Measurements from ENCODE around the gene BAZ2B. TPM values are rescaled to one million over a fixed set of nuclear protein-coding genes. Genes with fewer than 3 reads are reported as not detected.

The BAZ2B gene
- total and polyA plus RNA-seq, 2 of the 13 experiments (the other 11 are each of a cell fraction or from before 2014, with no cell fraction given) = 14.0 to 15.1 TPM

DNA sequence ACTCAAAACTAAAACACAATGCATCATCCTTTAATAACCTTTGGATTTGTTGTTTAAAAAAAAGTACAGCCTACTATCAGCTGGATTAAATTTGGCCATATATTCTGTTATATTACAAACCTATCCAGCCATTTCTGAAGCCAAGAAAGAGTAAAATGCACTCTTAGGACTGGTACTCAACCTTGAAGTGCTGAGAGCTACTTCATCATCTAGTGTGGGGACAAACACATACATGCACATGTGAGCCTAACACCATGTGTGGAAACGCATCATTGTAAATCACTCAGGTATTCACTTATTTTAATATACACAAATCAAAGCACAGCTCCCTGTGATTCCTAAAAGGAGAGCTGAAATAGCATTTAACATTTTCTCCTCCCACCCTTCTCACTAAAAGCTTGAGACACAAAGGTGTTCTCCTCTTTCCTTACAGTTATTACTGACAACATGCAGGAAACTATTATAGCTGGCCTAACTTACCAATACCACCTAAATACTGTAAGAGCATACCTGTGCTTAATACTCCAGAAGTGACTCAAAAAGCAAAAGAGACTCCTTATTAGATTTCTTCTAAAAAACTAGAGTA lies 7.5 kb downstream of the BAZ2B start:
- in situ Hi-C loops (cut with HindIII; ENCODE audit: extremely low pct_ligation_motif_present, low pct_unique_long_range_greater_than_20kb) (no loop called here), intact Hi-C loops (cut with micrococcal nuclease; ENCODE audit: unreplicated experiment) (no loop called here)
- no peak overlapping the region for H3K27ac ChIP-seq (ENCODE audit: extremely low read length, insufficient read depth, low read length)
- no peaks in the 10 kb centered on the region for H4K20me1 ChIP-seq (ENCODE audit: insufficient read depth, low read length)
- POLR2A ChIA-PET = interaction anchor here (1.3 kb wide), 1 partner anchor 20 kb away, joined by 3 read pairs; no protein-coding TSS in a partner anchor
- DNase-seq (ENCODE audit: low spot score) (no peak), ATAC-seq (no peak), FAIRE-seq (no peak)
- peaks cover 34% of the 10 kb centered on the region for H3K4me1 ChIP-seq (ENCODE audit: insufficient read depth, low read length)
- no peak overlapping the region for H3K4me3 ChIP-seq (replicated peaks in 1 of 3; ENCODE audit: insufficient read depth in 1 of 3, low read depth in 2 of 3, low read length in 3 of 3)
- H2AFZ ChIP-seq (ENCODE audit: low read length) = no peak overlapping the region
- H3K9me3 ChIP-seq (ENCODE audit: low read length) = no peaks in the 10 kb centered on the region
- CTCF ChIA-PET (ENCODE audit: low intra/inter-chr PET ratio, low total read pairs) = no interaction called here
- no peaks in the 10 kb centered on the region for H3K36me3 ChIP-seq (replicated peaks in 1 of 2; ENCODE audit: control insufficient read depth in 1 of 2, insufficient read depth in 2 of 2, low read length in 2 of 2)
- 100% methylated on average over 1 of the region's 1 CpG for WGBS (ENCODE audit: low lambda C conversion rate)
- TF ChIP-seq, protein P1, sequence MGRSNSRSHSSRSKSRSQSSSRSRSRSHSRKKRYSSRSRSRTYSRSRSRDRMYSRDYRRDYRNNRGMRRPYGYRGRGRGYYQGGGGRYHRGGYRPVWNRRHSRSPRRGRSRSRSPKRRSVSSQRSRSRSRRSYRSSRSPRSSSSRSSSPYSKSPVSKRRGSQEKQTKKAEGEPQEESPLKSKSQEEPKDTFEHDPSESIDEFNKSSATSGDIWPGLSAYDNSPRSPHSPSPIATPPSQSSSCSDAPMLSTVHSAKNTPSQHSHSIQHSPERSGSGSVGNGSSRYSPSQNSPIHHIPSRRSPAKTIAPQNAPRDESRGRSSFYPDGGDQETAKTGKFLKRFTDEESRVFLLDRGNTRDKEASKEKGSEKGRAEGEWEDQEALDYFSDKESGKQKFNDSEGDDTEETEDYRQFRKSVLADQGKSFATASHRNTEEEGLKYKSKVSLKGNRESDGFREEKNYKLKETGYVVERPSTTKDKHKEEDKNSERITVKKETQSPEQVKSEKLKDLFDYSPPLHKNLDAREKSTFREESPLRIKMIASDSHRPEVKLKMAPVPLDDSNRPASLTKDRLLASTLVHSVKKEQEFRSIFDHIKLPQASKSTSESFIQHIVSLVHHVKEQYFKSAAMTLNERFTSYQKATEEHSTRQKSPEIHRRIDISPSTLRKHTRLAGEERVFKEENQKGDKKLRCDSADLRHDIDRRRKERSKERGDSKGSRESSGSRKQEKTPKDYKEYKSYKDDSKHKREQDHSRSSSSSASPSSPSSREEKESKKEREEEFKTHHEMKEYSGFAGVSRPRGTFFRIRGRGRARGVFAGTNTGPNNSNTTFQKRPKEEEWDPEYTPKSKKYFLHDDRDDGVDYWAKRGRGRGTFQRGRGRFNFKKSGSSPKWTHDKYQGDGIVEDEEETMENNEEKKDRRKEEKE (IDR thresholded peaks at IDR 0.05) = no peak
- no peak for TF ChIP-seq ZNF264 (CRISPR knock-in tag; IDR thresholded peaks at IDR 0.05)
- no peak for TF ChIP-seq AGO1 (IDR thresholded peaks at IDR 0.05; ENCODE audit: low read depth, low read length, poor library complexity, severe bottlenecking)
- TF ChIP-seq MXD4 (CRISPR knock-in tag; IDR thresholded peaks at IDR 0.05) = no peak
- TF ChIP-seq EP300 (IDR thresholded peaks at IDR 0.05; ENCODE audit: low read depth in 2 of 2, low read length in 2 of 2) = no peak
- no peak for TF ChIP-seq EP300 (CRISPR knock-in tag; IDR thresholded peaks at IDR 0.05; ENCODE audit: borderline replicate concordance)
- no peak for TF ChIP-seq ZNF121 (CRISPR knock-in tag; IDR thresholded peaks at IDR 0.05)
- TF ChIP-seq ZNF510 (CRISPR knock-in tag; IDR thresholded peaks at IDR 0.05; ENCODE audit: low read depth) = no peak
- TF ChIP-seq, protein P2, sequence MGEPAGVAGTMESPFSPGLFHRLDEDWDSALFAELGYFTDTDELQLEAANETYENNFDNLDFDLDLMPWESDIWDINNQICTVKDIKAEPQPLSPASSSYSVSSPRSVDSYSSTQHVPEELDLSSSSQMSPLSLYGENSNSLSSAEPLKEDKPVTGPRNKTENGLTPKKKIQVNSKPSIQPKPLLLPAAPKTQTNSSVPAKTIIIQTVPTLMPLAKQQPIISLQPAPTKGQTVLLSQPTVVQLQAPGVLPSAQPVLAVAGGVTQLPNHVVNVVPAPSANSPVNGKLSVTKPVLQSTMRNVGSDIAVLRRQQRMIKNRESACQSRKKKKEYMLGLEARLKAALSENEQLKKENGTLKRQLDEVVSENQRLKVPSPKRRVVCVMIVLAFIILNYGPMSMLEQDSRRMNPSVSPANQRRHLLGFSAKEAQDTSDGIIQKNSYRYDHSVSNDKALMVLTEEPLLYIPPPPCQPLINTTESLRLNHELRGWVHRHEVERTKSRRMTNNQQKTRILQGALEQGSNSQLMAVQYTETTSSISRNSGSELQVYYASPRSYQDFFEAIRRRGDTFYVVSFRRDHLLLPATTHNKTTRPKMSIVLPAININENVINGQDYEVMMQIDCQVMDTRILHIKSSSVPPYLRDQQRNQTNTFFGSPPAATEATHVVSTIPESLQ (CRISPR knock-in tag; conservative IDR thresholded peaks at IDR 0.05) = no peak
- no peak for TF ChIP-seq RXRA (CRISPR knock-in tag; IDR thresholded peaks at IDR 0.05)
- TF ChIP-seq ZNF331 (CRISPR knock-in tag; IDR thresholded peaks at IDR 0.05) = no peak
- TF ChIP-seq JUND (CRISPR knock-in tag; IDR thresholded peaks at IDR 0.05) = no peak
- no peak for TF ChIP-seq ZNF451 (CRISPR knock-in tag; IDR thresholded peaks at IDR 0.05)
- TF ChIP-seq, protein P3, sequence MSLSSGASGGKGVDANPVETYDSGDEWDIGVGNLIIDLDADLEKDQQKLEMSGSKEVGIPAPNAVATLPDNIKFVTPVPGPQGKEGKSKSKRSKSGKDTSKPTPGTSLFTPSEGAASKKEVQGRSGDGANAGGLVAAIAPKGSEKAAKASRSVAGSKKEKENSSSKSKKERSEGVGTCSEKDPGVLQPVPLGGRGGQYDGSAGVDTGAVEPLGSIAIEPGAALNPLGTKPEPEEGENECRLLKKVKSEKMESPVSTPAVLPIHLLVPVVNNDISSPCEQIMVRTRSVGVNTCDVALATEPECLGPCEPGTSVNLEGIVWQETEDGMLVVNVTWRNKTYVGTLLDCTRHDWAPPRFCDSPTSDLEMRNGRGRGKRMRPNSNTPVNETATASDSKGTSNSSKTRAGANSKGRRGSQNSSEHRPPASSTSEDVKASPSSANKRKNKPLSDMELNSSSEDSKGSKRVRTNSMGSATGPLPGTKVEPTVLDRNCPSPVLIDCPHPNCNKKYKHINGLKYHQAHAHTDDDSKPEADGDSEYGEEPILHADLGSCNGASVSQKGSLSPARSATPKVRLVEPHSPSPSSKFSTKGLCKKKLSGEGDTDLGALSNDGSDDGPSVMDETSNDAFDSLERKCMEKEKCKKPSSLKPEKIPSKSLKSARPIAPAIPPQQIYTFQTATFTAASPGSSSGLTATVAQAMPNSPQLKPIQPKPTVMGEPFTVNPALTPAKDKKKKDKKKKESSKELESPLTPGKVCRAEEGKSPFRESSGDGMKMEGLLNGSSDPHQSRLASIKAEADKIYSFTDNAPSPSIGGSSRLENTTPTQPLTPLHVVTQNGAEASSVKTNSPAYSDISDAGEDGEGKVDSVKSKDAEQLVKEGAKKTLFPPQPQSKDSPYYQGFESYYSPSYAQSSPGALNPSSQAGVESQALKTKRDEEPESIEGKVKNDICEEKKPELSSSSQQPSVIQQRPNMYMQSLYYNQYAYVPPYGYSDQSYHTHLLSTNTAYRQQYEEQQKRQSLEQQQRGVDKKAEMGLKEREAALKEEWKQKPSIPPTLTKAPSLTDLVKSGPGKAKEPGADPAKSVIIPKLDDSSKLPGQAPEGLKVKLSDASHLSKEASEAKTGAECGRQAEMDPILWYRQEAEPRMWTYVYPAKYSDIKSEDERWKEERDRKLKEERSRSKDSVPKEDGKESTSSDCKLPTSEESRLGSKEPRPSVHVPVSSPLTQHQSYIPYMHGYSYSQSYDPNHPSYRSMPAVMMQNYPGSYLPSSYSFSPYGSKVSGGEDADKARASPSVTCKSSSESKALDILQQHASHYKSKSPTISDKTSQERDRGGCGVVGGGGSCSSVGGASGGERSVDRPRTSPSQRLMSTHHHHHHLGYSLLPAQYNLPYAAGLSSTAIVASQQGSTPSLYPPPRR (CRISPR knock-in tag; IDR thresholded peaks at IDR 0.05; ENCODE audit: borderline replicate concordance) = no peak
- H3K4me2 ChIP-seq (ENCODE audit: low read depth, low read length) = no peak overlapping the region
- no TSS peak for BruUV-seq (replicated peaks)
- peaks cover 27% of the 10 kb centered on the region for H3K79me2 ChIP-seq (ENCODE audit: insufficient read depth, low read length)
- H3K27me3 ChIP-seq (ENCODE audit: control insufficient read depth in 1 of 2, insufficient read depth in 2 of 2, low read length in 2 of 2) = no peaks in the 10 kb centered on the region
- H3K9ac ChIP-seq (ENCODE audit: insufficient read depth, low read depth, low read length) = no peak overlapping the region
